Naive B cell (primary cell): ENCODE results near the gene FARP1. TPM values are rescaled to one million over a fixed set of nuclear protein-coding genes. Genes with fewer than 3 reads are reported as not detected.

Source experiments
- ATAC-seq, 2 donors: fragments of 150-1000 bp; cut with Tn5 transposase; 2 replicates each; pipeline ENCODE4 v1.10.0; 2021; ENCODE audit warnings: low read depth in 2 of 2, mild to moderate bottlenecking in 2 of 2, moderate library complexity in 2 of 2
- DNase-seq: peaks from one replicate; pipeline ENCODE4 v3.0.0; 2022
- H3K27ac Mint-ChIP-seq, 6 donors: one replicate each; pipeline ENCODE4 v1.8.0; 2020 to 2022; ENCODE audit warnings: mild to moderate bottlenecking in 6 of 6, mixed read lengths in 6 of 6, moderate library complexity in 5 of 6, inconsistent platforms in 2 of 6
- H3K27me3 Mint-ChIP-seq, 3 donors: one replicate each; pipeline ENCODE4 v1.8.0; 2021 to 2022; ENCODE audit warnings: mixed read lengths in 3 of 3, mild to moderate bottlenecking in 1 of 3
- H3K36me3 Mint-ChIP-seq, 2 donors: one replicate each; pipeline ENCODE4 v1.8.0; 2020 to 2022; ENCODE audit warnings: mixed read lengths in 2 of 2, inconsistent platforms in 1 of 2, mild to moderate bottlenecking in 1 of 2
- H3K4me1 Mint-ChIP-seq, 3 donors: one replicate each; pipeline ENCODE4 v1.8.0; 2020 to 2022; ENCODE audit warnings: mixed read lengths in 3 of 3, inconsistent platforms in 1 of 3, mild to moderate bottlenecking in 1 of 3, moderate library complexity in 1 of 3
- H3K4me3 Mint-ChIP-seq, 8 donors: one replicate each; pipeline ENCODE4 v1.8.0; 2020 to 2022; ENCODE audit warnings: mild to moderate bottlenecking in 8 of 8, mixed read lengths in 8 of 8, moderate library complexity in 8 of 8, inconsistent platforms in 2 of 8
- H3K9me3 Mint-ChIP-seq, 7 donors: one replicate each; pipeline ENCODE4 v1.8.0; 2020 to 2022; ENCODE audit warnings: mixed read lengths in 7 of 7, mild to moderate bottlenecking in 5 of 7, inconsistent platforms in 2 of 7, moderate library complexity in 1 of 7
- polyA plus RNA-seq, 6 donors: library from polyadenylated mRNA; unstranded; fragments of 300-500 nt; fragmentation: Illumina TruSeq; gene quantifications; one replicate each; pipeline ENCODE4 v1.2.3, GENCODE V29; 2021; ENCODE audit warnings: low read depth in 6 of 6

FARP1 gene
- polyA plus RNA-seq, 6 donors from 2014 or later, result 0.44 to 1.2 (median 0.86) TPM; not detected in 1

DNA sequence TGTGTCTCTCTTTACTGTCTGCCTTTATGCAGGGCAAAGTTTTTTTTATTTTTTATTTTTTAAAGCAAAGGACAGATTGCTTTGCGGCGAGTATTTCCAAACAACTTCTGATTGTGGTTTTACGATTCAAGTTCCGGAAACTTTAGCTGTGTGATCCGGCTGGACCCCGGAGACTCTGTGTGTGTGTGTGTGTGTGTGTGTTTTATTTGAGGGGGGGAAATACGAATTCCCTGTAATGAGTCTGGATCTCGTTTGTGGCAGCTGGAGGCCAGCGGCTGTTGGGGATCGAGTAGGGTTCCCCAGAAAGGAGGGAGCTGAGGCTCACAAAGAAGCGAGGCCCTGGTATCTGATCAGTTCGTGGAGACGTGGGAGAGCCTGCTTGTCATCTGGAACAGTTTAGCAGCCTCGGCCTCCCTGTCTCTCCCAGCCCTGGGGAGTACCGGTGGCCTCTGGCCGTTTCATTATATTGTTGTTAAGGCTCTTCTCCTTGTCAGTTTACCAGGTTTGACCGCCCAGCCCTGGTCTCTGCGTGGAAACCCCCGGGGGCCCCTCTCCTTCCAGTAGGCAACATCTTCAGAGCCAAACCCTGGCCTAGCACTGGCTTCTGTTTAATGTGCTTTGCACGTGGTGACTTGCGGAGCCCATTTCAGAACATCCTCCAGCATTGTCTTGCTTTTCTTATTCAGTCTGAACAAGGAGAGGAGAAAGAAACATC, 1.3 kb downstream of the FARP1 start:
- no peak for DNase-seq
- H3K4me3 Mint-ChIP-seq, result peak overlapping the region; percentile 54 to 88 (median 74)
- peaks cover 58 to 79% (median 59%) of the 10 kb centered on the region in 3 donors for H3K27me3 Mint-ChIP-seq

DNA sequence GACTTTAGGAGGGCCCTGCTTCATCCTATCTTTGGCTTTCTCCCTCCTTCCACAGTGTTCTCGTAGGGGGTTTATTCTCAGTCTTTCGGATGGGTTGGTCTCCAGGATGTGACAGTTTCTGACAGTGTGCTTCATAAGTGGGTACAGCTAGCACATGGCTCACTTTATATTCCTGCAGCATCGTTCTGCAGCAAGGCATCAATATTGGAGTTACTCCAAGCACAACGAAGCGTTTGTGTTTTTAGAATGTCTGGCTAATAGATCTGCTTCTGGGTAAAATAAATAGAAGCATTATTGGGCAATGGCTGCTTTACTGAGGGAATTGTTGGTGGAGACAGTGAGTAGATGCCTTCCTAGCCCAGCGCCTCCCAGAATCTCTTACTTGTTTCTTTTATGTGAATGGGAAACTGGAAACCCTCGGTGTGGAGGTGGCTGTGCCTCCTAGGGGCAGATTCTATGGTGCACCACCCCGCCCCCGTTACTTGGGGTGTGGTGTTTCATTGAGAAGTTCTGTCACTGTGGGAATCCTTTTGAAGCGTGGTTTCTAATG, 2.0 kb downstream of the FARP1 start:
- ATAC-seq (no peak), DNase-seq (no peak)
- Mint-ChIP-seq H3K4me3 (peak overlapping the region; percentile 15 to 88 (median 72)), H3K36me3 (no peaks in the 10 kb centered on the region), H3K27me3 (peaks cover 54 to 74% (median 59%) of the 10 kb centered on the region in 3 donors), H3K4me1 (peaks cover 10 to 13% (median 10%) of the 10 kb centered on the region in 3 donors), H3K27ac (no peak overlapping the region), H3K9me3 (peaks cover 0 to 2% (median 0%) of the 10 kb centered on the region in 7 donors)

More for the DNA sequence above, 1.3 kb downstream of the FARP1 start:
- Mint-ChIP-seq H3K36me3 (no peaks in the 10 kb centered on the region), H3K27ac (no peak overlapping the region), H3K4me1 (peaks cover 10 to 13% (median 10%) of the 10 kb centered on the region in 3 donors), H3K9me3 (peaks cover 0 to 2% (median 0%) of the 10 kb centered on the region in 7 donors)
- ATAC-seq, result no peak

DNA sequence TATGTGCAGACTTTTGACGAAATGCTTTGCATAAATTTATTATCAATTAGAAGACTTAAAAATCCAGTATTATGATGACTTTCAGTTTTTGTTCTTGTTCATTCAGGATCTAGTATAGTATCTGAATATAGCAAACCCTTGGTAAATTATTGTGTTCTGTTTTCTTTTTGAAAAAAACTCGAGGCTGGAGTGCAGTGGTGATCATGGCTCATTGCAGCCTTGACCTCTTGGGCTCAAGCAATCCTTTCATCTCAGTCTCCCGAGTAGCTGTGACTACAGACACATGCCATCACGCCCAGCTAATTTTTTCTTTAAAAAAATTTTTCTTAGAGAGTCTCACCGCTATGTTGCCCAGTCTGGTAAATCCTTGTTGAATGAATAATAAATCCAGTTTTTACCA, 4.6 kb downstream of the FARP1 start:
- no peak overlapping the region for H3K4me3 Mint-ChIP-seq
- H3K27me3 Mint-ChIP-seq, result peaks cover 50 to 64% (median 54%) of the 10 kb centered on the region in 3 donors
- peaks cover 2 to 6% (median 5%) of the 10 kb centered on the region in 3 donors for H3K4me1 Mint-ChIP-seq
- DNase-seq (no peak), ATAC-seq (no peak)
- H3K9me3 Mint-ChIP-seq, result peaks cover 0 to 3% (median 0%) of the 10 kb centered on the region in 7 donors
- no peak overlapping the region for H3K27ac Mint-ChIP-seq
- H3K36me3 Mint-ChIP-seq, result no peaks in the 10 kb centered on the region

DNA sequence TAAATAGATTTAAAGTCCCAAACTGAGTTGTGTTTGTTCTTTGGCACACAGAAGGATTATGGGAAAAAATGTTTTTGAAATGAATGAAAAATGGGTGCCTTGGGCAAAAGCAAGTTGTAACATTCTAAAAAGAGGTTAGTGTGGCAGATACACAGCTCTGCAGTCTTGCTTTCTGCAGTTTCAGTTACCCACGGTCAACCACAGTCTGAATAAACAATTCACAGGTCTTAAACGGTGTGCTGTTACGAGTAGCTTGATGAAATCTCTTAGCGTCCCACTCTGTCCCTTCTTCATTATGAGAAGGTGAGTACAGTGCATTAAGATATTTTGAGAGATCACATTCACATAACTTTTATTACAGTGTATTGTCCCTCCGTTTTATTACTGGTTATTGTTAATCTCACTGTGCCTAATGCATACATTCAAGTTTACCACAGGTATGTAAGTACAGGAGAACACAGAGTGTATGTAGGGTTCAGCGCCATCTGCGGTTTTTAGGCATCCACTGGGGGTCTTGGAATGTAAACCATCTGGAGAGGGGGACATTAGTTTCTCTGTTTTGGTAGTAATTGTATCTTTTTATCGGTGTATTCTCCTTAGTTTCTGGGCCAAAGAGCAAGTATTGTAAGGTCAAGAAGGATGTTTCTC, 8.1 kb downstream of the FARP1 start:
- Mint-ChIP-seq H3K4me3 (no peak overlapping the region), H3K4me1 (no peaks in the 10 kb centered on the region), H3K36me3 (no peaks in the 10 kb centered on the region), H3K27me3 (peaks cover 42 to 55% (median 51%) of the 10 kb centered on the region in 3 donors), H3K27ac (no peak overlapping the region), H3K9me3 (peaks cover 0 to 3% (median 0%) of the 10 kb centered on the region in 7 donors)
- ATAC-seq (no peak), DNase-seq (no peak)

DNA sequence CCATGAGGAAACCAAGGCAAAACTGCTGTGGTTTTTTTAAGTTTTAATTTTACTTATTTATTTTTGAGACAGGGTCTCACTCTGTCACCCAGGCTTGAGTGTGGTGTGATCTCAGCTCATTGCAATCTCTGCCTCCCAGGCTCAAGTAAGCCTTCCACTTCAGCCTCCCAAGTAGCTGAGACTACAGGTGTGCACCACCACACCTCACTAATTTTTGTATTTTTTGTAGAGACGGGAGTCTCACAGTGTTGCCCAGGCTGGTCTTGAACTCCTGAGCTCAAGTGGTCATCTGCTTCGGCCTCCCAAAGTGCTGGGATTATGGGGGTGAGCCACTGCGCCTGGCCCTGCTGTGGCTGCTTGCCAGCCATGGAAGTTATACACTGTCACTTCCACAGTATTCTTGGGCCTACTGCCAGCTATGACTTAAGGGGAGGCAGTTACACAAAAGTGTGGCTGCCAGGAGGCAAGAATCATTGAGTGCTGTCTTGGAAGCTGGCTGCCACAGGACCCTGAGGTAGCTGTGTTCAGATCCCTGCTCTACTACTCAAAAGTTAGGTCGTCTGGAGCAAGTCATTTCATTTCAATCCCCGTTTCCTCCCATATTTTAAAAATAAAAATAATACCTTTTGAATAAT, 12.7 kb downstream of the FARP1 start:
- Mint-ChIP-seq H3K36me3 (no peaks in the 10 kb centered on the region), H3K27me3 (peaks cover 22 to 48% (median 45%) of the 10 kb centered on the region in 3 donors)

DNA sequence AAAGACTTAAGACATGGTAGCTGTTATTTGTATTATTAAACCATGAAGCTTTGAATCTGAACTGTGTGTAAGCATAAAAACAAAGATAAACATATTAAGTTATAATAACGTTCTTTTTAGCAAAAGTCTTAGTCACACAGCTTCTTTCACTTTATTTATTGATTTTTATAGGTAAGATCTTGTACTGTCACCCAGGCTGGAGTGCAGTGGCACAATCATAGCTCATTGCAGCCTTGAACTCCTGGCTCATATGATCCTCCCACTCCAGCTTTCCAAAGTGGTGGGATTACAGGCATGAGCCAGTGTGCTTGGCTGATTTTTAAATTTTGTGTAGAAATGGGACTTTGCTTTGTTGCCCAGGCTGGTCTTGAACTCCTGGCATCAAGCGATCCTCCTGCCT, 13.4 kb downstream of the FARP1 start:
- peaks cover 18 to 43% (median 41%) of the 10 kb centered on the region in 3 donors for H3K27me3 Mint-ChIP-seq
- no peak overlapping the region for H3K4me3 Mint-ChIP-seq
- H3K27ac Mint-ChIP-seq, result no peak overlapping the region
- DNase-seq (no peak), ATAC-seq (no peak)
- H3K4me1 Mint-ChIP-seq, result no peaks in the 10 kb centered on the region
- H3K9me3 Mint-ChIP-seq, result peaks cover 0 to 3% (median 0%) of the 10 kb centered on the region in 7 donors
- H3K36me3 Mint-ChIP-seq, result no peaks in the 10 kb centered on the region

More for the DNA sequence above, 12.7 kb downstream of the FARP1 start:
- Mint-ChIP-seq H3K4me3 (no peak overlapping the region), H3K4me1 (no peaks in the 10 kb centered on the region), H3K27ac (no peak overlapping the region), H3K9me3 (peaks cover 0 to 3% (median 0%) of the 10 kb centered on the region in 7 donors)
- DNase-seq (no peak), ATAC-seq (no peak)

DNA sequence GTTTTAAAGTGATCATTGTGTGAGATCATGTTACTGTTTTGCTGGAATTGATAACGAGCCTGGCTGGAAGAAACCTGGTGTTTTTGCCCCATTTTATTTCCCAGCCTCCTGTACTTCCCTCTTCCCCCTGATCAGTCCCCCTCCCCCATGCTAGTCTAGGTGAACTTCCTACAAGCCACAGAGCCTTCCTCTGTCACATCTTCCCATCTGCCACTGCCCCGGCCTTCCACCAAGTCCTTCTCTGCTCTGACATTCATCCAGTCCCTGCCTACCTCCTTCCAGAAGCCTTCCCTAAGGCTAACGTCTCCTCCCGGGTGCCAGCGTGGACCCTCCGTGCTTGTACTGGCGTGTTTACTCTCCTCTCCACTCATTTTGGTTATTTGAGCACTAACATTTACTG, 14.3 kb downstream of the FARP1 start:
- H3K4me3 Mint-ChIP-seq, result no peak overlapping the region
- H3K9me3 Mint-ChIP-seq, result peaks cover 0 to 4% (median 0%) of the 10 kb centered on the region in 7 donors
- no peak overlapping the region for H3K27ac Mint-ChIP-seq
- H3K27me3 Mint-ChIP-seq, result peaks cover 19 to 34% (median 33%) of the 10 kb centered on the region in 3 donors
- no peaks in the 10 kb centered on the region for H3K4me1 Mint-ChIP-seq
- DNase-seq (no peak), ATAC-seq (no peak)
- H3K36me3 Mint-ChIP-seq, result no peaks in the 10 kb centered on the region

DNA sequence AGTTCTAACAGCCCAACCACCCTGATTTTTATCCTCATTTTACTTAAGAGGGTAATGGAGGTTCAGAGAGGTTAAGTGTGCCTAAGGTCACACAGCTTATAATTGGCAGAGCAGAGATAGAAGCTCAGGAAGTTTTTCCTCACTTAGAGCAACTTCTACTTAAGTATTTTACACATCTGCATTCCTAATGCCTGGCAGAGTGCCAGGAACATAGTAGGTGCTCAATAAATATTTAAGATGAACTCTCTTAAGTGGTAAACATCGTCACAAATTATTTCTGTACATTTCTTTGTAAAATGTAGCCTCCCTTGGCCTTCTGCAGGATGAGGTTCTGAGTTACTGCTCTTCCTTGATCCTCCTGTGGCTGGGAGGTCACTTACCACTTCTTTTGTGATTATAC, 14.7 kb downstream of the FARP1 start:
- no peak for DNase-seq
- no peaks in the 10 kb centered on the region for H3K4me1 Mint-ChIP-seq
- no peak overlapping the region for H3K4me3 Mint-ChIP-seq
- H3K27me3 Mint-ChIP-seq, result peaks cover 21 to 32% (median 29%) of the 10 kb centered on the region in 3 donors
- H3K27ac Mint-ChIP-seq, result no peak overlapping the region
- H3K9me3 Mint-ChIP-seq, result peaks cover 0 to 4% (median 0%) of the 10 kb centered on the region in 7 donors
- ATAC-seq, result no peak
- no peaks in the 10 kb centered on the region for H3K36me3 Mint-ChIP-seq

DNA sequence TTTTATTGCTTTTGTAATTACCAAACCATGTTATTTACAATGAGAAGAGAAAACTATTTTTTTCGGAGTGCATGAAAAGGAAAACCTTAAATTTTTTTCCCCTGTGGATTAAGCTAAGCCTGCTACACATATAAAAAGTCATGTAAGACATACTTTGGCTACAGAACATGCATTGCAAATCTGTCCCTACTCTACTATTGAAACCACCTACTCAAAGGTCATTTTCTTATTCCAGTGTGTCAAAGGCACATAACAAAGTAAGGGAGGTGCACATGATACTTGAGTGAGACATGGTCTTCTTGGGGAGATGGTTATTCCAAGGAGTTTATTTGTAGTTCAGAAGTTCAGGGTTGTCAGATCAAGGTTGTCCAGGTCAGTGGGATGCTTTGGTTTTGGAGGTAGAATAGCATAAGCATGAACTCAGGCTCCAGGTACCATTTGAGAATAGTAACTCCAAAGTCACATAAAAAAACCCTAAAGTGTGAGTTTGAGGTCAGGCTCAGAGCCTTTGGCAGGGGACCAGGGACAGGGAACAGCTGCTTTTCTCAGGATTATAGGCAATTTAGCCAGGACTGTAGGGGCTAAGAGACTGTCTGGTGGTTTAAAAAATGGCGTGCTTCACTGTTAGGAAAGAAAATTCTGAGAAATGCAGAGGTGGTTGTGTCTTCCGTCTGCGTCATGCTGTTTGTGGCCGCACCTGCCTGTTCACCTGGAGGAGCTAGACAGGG, 15.4 kb downstream of the FARP1 start:
- peaks cover 18 to 25% (median 24%) of the 10 kb centered on the region in 3 donors for H3K27me3 Mint-ChIP-seq
- ATAC-seq (no peak), DNase-seq (no peak)
- peaks cover 0 to 4% (median 3%) of the 10 kb centered on the region in 7 donors for H3K9me3 Mint-ChIP-seq
- no peak overlapping the region for H3K27ac Mint-ChIP-seq
- no peak overlapping the region for H3K4me3 Mint-ChIP-seq
- H3K4me1 Mint-ChIP-seq, result no peaks in the 10 kb centered on the region
- no peaks in the 10 kb centered on the region for H3K36me3 Mint-ChIP-seq

DNA sequence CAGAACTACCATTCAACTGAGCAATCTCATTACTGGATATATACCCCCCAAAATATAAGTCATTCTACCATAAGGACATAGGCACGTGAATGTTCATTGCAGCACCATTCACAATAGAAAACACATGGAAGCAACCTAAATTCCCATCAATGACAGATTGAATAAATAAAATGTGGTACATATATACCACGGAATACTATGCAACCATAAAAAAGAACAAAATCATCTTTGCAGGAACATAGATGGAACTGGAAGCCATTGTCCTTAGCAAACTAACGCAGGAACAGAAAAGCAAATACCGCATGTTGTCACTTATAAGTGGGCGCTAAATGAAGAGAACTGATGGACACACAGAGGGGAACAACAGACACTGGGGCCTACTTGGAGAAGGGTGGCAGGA, 20.0 kb downstream of the FARP1 start:
- H3K9me3 Mint-ChIP-seq, result peaks cover 0 to 4% (median 3%) of the 10 kb centered on the region in 7 donors
- ATAC-seq, result no peak

DNA sequence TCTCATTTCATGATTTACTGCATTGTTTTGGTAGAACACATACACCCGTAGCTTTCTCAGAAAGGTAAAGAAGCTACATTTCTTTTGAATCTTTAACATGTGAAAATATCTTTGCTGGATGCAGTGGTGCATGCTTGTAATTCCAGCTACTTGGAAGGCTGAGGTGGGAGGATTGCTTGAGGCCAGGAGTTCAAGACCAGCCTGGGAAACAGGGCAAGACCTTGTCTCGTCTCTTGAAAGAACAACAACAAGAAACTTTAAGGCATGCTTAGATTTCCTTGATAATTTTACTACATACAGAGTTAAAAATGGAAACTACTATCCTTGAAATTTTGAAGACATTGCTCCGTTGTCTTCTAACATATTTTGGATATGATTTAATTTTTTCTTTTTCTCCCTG, 26.4 kb downstream of the FARP1 start:
- H3K4me3 Mint-ChIP-seq, result no peak overlapping the region
- H3K4me1 Mint-ChIP-seq, result no peaks in the 10 kb centered on the region
- DNase-seq, result no peak
- ATAC-seq, result no peak
- no peak overlapping the region for H3K27ac Mint-ChIP-seq
- no peaks in the 10 kb centered on the region for H3K36me3 Mint-ChIP-seq
- H3K9me3 Mint-ChIP-seq, result peaks cover 0 to 2% (median 0%) of the 10 kb centered on the region in 7 donors
- H3K27me3 Mint-ChIP-seq, result peaks cover 6 to 37% (median 28%) of the 10 kb centered on the region in 3 donors

More for the DNA sequence above, 20.0 kb downstream of the FARP1 start:
- no peak for DNase-seq
- Mint-ChIP-seq H3K4me3 (no peak overlapping the region), H3K27ac (no peak overlapping the region), H3K4me1 (no peaks in the 10 kb centered on the region), H3K27me3 (peaks cover 6 to 24% (median 11%) of the 10 kb centered on the region in 3 donors), H3K36me3 (no peaks in the 10 kb centered on the region)

DNA sequence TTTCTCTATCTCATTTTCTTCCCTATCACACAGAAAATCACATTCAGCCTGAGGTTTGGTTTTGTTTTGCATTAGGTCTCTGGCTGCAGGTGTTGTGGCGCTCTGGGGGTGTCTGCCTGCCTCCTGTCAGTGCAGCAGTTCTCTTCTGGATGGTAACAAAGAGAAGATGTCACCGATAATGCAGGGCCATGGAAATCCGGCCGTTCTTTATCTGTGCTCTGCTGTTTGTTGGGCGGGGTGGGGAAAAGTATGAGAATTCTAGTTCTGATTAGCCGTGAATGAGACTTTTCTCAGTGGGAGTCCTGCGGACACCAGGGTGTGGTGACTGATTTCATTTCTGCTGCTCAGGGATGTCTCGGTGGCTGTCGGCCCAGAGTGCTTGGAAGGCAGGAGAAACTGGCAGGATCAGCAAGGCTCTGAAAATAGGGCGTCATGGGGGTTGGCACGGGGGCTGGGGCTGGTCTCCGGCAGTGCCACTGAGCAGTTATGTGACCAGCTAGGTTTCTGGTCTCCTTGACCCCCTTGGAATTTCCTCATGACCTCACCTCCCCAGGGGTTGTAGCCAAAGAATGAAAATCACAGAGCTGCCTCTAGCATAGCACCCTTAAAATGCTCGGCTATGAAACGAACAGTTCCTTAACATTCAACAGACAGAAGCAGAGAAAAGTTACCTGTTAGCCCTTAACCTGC, 29.2 kb downstream of the FARP1 start:
- Mint-ChIP-seq H3K27me3 (peaks cover 6 to 37% (median 22%) of the 10 kb centered on the region in 3 donors), H3K27ac (no peak overlapping the region), H3K9me3 (peaks cover 0 to 2% (median 0%) of the 10 kb centered on the region in 7 donors), H3K4me3 (no peak overlapping the region), H3K36me3 (no peaks in the 10 kb centered on the region), H3K4me1 (no peaks in the 10 kb centered on the region)
- ATAC-seq, result no peak
- DNase-seq, result no peak
